AG04449 (cell line): ENCODE data around the gene PCDH1.

Source experiments
- CTCF ChIA-PET: fragments of 350-600 bp; formaldehyde crosslinking; extraction: SDS; loops from one replicate; lab custom pipeline; 2021; ENCODE audit warnings: antibody characterized with exemption; lab: Yijun Ruan, JAX
- POLR2A ChIA-PET: fragments of 400-600, 350-600 bp; formaldehyde crosslinking; extraction: SDS; loops from one replicate; lab custom pipeline; 2020; ENCODE audit warnings: antibody characterized with exemption, inconsistent platforms; lab: Yijun Ruan, JAX
- DNase-seq: peaks from one replicate; pipeline ENCODE4 v3.0.0-alpha.2; 2010; ENCODE audit warnings: low read depth, low spot score
- H3K4me3 ChIP-seq: 2 replicates; pipeline ENCODE4 v1.5.1; 2011; ENCODE audit warnings: low read depth, mild to moderate bottlenecking, control low read depth, low read length
- TF ChIP-seq, protein P1 (sequence below): IDR thresholded peaks from one replicate; pipeline ENCODE4 v1.5.1; 2011; ENCODE audit warnings: mild to moderate bottlenecking, moderate library complexity, low read length, control low read depth, inconsistent platforms; ENCODE audit not compliant: insufficient read depth; ENCODE audit errors: missing control alignments

Gene PCDH1

GRCh38 chr5:141844414-141845097, 33.7 kb downstream of the PCDH1 start:
- TF ChIP-seq, protein P1, sequence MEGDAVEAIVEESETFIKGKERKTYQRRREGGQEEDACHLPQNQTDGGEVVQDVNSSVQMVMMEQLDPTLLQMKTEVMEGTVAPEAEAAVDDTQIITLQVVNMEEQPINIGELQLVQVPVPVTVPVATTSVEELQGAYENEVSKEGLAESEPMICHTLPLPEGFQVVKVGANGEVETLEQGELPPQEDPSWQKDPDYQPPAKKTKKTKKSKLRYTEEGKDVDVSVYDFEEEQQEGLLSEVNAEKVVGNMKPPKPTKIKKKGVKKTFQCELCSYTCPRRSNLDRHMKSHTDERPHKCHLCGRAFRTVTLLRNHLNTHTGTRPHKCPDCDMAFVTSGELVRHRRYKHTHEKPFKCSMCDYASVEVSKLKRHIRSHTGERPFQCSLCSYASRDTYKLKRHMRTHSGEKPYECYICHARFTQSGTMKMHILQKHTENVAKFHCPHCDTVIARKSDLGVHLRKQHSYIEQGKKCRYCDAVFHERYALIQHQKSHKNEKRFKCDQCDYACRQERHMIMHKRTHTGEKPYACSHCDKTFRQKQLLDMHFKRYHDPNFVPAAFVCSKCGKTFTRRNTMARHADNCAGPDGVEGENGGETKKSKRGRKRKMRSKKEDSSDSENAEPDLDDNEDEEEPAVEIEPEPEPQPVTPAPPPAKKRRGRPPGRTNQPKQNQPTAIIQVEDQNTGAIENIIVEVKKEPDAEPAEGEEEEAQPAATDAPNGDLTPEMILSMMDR = no peak
- CTCF ChIA-PET = interaction anchor here (1.1 to 1.8 kb wide), 3 partner anchors 8 to 116 kb away, joined by 3 to 5 read pairs (median 4); no protein-coding TSS in a partner anchor

GRCh38 chr5:141843156-141843927, 34.9 kb downstream of the PCDH1 start:
- TF ChIP-seq, protein P1 = no peak
- POLR2A ChIA-PET = no interaction called here
- CTCF ChIA-PET = interaction anchor here (1.1 to 1.8 kb wide), 2 partner anchors 16 to 117 kb away, joined by 3 to 5 read pairs; no protein-coding TSS in a partner anchor
- DNase-seq = no peak
- no peak overlapping the region for H3K4me3 ChIP-seq

More at GRCh38 chr5:141844414-141845097, 33.7 kb downstream of the PCDH1 start:
- DNase-seq = no peak
- H3K4me3 ChIP-seq = no peak overlapping the region
- POLR2A ChIA-PET = no interaction called here

GRCh38 chr5:141841378-141842180, 36.6 kb downstream of the PCDH1 start:
- ChIA-PET CTCF (no interaction called here), POLR2A (no interaction called here)
- DNase-seq = no peak
- no peak overlapping the region for H3K4me3 ChIP-seq
- TF ChIP-seq, protein P1 = no peak

DNA sequence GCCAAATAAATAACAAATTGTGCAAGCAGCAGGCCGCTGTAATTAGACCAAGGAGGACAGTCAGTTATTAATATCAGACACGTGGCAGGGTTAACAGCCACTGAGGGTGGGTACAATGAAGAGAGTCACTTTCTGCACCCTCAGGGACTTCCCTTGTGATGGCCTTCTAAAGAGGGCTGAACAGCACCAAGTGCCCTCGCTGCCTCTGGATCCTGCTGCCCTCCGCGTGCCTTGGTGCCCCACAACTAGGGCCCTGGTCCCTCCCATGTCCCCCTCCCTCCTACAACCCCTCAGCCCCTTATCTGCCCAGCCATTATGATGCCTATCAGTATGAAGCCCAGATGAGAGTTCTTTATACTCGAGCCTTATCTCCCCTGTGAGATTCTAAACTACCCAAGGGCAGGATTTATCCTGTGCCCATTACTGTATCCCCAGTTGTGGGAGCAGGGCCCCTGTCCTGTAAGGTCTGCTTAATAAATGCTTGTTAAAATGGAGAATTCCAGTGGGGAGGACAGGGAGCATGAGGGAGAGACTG, 37.3 kb downstream of the PCDH1 start:
- DNase-seq = no peak
- TF ChIP-seq, protein P1 = no peak
- H3K4me3 ChIP-seq = no peak overlapping the region
- CTCF ChIA-PET = interaction anchor here (1.2 kb wide), 1 partner anchor 38 kb away, joined by 4 read pairs; no protein-coding TSS in a partner anchor
- POLR2A ChIA-PET = no interaction called here

DNA sequence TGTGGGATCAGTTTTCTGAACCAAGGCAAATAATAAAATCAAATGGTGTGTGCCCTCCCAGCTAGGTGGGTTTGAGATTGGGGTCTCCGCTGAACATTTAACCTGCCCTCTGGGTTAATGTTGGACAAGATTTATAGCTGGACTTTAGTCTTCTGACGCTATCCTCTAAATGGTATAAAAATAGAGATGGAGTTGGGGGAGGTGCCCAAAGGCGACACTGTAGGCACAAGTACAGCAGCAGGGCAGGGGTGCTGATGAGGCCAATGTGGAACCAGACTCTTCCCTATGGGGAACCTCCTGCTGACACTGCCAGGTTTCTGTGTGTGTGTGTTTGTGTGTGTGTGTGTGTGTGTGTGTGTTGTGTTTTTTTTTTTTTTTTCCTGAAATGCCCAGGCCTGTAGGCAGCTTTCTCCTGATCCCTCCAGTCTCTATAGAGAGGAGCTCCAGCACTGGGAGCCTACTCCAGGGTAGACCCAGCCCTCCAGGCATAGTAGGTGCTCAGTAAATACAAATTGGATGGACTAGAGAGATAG, 37.9 kb downstream of the PCDH1 start:
- DNase-seq = no peak
- H3K4me3 ChIP-seq = no peak overlapping the region
- TF ChIP-seq, protein P1 = no peak
- CTCF ChIA-PET = interaction anchor here (1.2 kb wide), 1 partner anchor 39 kb away, joined by 4 read pairs; no protein-coding TSS in a partner anchor
- POLR2A ChIA-PET = no interaction called here
